ENCODE results near the gene BCL6.
A peak's percentile ranks its signal among the peaks of the same experiment; 100 is the strongest.

BCL6 gene

DNA sequence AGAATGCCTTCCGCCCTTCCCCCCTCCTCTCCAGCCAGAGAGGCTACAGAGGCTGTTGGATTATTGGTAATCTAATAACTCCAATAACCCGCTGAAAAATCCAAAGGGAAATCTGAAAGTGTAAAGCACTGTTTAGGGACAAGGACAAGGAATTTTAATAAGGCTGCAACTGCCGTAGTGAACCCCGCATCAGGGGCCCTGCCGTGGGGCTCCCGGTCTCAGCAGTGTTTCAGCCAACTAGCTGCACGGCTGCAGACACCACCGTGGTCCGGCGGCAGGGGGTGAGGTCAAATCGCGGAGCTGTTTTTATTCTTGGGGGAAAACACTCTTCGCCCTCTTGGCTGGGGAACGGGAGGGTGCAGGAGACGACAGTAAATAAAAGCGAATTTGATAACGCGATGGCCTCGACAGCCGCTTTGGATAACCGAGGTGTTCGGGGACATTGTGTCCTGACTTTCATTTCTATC lies 6.1 kb downstream of the BCL6 start:
- no peak for DNase-seq (ENCODE audit: low read depth in 3 of 3)

GRCh38 chr3:187738331-187739093 lies 6.8 kb downstream of the BCL6 start:
- DNase-seq (ENCODE audit: low read depth in 3 of 3), result peak in 2 of 3 experiments; percentile 54 to 64

- DNase-seq (ENCODE audit: low read depth in 3 of 3), result no peak
Measured at GRCh38 chr3:187738071-187738330, 7.3 kb downstream of the BCL6 start.

GRCh38 chr3:187737368-187738070 lies 7.7 kb downstream of the BCL6 start:
- peak in 1 of 3 experiments; percentile 52 for DNase-seq (ENCODE audit: low read depth in 3 of 3)

DNA sequence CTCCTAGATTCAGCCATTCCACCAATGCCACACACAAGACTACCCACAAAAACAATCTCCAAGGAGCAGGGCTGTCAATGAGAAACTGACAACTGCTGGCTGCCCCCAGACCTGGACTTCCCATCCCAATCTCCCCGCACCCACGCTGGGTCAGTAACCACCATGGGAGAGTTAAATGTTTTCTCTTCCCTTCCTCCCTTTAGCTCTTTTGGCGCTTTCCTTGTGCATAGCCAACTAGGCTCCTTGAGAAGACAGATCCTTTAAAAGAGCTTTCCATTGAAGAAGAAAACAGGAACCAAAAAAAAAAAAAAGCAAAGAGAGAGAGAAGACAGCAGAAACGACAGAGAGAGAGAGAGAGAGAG lies 8.3 kb downstream of the BCL6 start:
- DNase-seq (ENCODE audit: low read depth in 3 of 3), result no peak

- no peak for DNase-seq (ENCODE audit: low read depth in 3 of 3)
Measured at GRCh38 chr3:187736418-187736871, 8.8 kb downstream of the BCL6 start.

DNA sequence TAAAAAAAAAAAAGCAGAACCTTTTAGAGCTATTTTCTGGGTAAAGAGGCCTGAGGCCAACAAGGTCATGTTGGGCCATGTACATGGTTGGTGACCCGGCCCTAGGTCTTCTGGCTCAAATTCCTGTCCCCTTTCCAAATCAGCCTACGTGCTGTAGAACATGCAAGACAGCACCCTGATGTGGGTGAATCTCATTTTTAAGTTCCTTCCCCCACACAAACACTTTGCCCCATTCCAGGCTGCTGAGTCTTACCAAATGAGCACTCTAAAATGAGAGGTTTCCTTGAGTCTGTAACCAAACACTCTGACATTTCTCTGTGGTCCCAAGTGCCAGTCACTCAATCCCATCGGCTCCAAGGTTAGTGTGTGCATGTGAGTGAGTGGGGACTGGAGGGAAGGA lies 9.4 kb downstream of the BCL6 start:
- DNase-seq (ENCODE audit: low read depth in 3 of 3), result no peak

GRCh38 chr3:187735383-187735782 lies 9.9 kb downstream of the BCL6 start:
- DNase-seq (ENCODE audit: low read depth in 3 of 3), result no peak

- no peak for DNase-seq (ENCODE audit: low read depth in 3 of 3)
Measured at GRCh38 chr3:187734841-187735240, 10.4 kb downstream of the BCL6 start.

GRCh38 chr3:187733371-187733770 lies 11.9 kb downstream of the BCL6 start:
- DNase-seq (ENCODE audit: low read depth in 3 of 3), result no peak

- DNase-seq (ENCODE audit: low read depth in 3 of 3), result no peak
Measured at GRCh38 chr3:187729598-187729997, 15.7 kb downstream of the BCL6 start.

GRCh38 chr3:187728940-187729583 lies 16.2 kb downstream of the BCL6 start:
- DNase-seq (ENCODE audit: low read depth in 3 of 3), result no peak

DNA sequence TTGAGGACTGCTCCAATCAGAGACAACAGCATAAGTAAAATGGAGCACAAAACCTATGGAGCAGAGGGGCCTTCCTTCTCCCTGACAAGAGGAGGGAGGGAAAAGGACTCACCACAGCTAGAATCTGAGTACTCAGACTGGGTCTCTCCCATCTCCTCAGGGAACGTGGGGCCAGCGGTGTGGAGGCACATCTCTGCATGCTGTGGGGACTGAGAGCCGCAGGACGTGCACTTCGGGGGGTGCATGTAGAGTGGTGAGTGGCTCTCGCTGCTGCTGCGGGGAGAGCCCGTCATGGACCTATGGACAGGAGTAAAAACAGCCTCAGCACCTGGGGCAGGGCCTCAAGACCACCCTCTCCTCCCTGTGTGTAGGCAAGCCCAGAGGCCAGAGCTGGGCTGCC lies 17.0 kb downstream of the BCL6 start:
- DNase-seq (ENCODE audit: low read depth in 3 of 3), result no peak

DNA sequence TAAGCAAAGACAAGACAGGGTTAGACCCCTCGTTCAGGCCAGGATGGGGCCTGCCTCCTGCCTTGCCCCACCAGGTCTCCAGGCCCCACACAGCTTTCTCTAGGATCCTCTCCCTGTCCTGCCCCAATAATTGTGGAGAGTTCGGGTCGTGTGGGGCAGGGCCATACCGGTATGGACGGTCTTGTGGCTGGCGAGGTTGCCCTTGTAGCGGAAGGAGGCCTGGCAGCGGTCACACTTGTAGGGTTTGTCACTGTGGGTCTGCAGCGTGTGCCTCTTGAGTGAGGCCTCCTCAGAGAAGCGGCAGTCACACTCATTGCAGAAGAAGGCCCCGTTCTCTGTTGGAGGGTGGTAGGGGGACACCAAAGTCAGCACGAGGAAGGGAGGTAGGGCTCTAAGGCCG lies 18.7 kb downstream of the BCL6 start:
- DNase-seq (ENCODE audit: low read depth in 3 of 3), result no peak

GRCh38 chr3:187725653-187726370 lies 19.5 kb downstream of the BCL6 start:
- DNase-seq (ENCODE audit: low read depth in 3 of 3), result no peak

- no peak for DNase-seq (ENCODE audit: low read depth in 3 of 3)
Measured at GRCh38 chr3:187725224-187725623, 20.0 kb downstream of the BCL6 start.

GRCh38 chr3:187722206-187722612 lies 23.1 kb downstream of the BCL6 start:
- no peak for DNase-seq (ENCODE audit: low read depth in 3 of 3)

GRCh38 chr3:187721055-187721454 lies 24.2 kb downstream of the BCL6 start:
- no peak for DNase-seq (ENCODE audit: low read depth in 3 of 3)

- no peak for DNase-seq (ENCODE audit: low read depth in 3 of 3)
Measured at GRCh38 chr3:187720337-187720670, 25.0 kb downstream of the BCL6 start.

GRCh38 chr3:187719628-187720336 lies 25.5 kb downstream of the BCL6 start:
- no peak for DNase-seq (ENCODE audit: low read depth in 3 of 3)

GRCh38 chr3:187718802-187719201 lies 26.5 kb downstream of the BCL6 start:
- DNase-seq (ENCODE audit: low read depth in 3 of 3), result no peak

DNA sequence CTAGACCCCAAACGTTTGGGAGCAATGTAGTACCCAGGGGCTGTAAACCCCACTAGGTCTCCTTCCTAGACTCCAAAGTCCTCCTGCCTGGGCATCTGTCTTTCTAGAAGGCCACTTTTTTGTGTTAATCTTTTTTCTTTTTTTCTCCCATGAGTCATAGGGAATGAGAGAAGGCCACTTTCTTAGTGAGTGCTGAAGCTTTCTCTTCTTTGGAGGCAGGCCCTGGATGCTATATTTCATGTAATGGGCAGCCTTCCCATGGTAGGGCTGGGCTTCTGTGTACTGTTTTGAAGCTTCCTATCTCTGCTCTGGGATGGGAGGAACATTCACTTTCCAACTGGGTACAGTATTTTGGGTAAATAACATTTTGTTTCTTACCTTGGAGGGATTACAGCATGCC lies 27.7 kb downstream of the BCL6 start:
- no peak for DNase-seq (ENCODE audit: low read depth in 3 of 3)

Data from stimulated activated CD4-positive, alpha-beta T cell treated with anti-CD3 and anti-CD28 coated beads, TNF-alpha, amount 100 ng/mL, for 24 hours (primary cell).